Measurements from ENCODE around the gene HMG20B. TPM values are rescaled to one million over a fixed set of nuclear protein-coding genes. Genes with fewer than 3 reads are reported as not detected.

HMG20B gene
- total RNA-seq, 2 experiments from 2014 or later: 52.9 to 53.4 TPM

- Mint-ChIP-seq H3K4me3 (no peak overlapping the region), H3K9me3 (no peaks in the 10 kb centered on the region), H3K27me3 (peaks cover 8% of the 10 kb centered on the region), H3K4me1 (peaks cover 5% of the 10 kb centered on the region), H3K36me3 (ENCODE audit: low read depth) (peaks cover 6% of the 10 kb centered on the region), H3K27ac (no peak overlapping the region)
- ChIA-PET POLR2A (no interaction called here), CTCF (no interaction called here)
- no peak for DNase-seq
These were observed 39.1 kb downstream of the HMG20B start for GRCh38 chr19:3611841-3612240.

GRCh38 chr19:3612330-3612729, 39.6 kb downstream of the HMG20B start:
- CTCF ChIA-PET: no interaction called here
- DNase-seq: no peak

GRCh38 chr19:3612901-3613741, 40.4 kb downstream of the HMG20B start:
- Mint-ChIP-seq H3K27me3 (peaks cover under 1% of the 10 kb centered on the region), H3K9me3 (no peaks in the 10 kb centered on the region), H3K4me3 (no peak overlapping the region), H3K36me3 (ENCODE audit: low read depth) (peaks cover 6% of the 10 kb centered on the region), H3K4me1 (peaks cover 4% of the 10 kb centered on the region), H3K27ac (no peak overlapping the region)
- no peak for DNase-seq
- CTCF ChIA-PET: no interaction called here
- POLR2A ChIA-PET: no interaction called here

More at GRCh38 chr19:3612330-3612729, 39.6 kb downstream of the HMG20B start:
- Mint-ChIP-seq H3K27me3 (peaks cover 4% of the 10 kb centered on the region), H3K9me3 (no peaks in the 10 kb centered on the region), H3K36me3 (ENCODE audit: low read depth) (peaks cover 6% of the 10 kb centered on the region), H3K4me1 (peaks cover 5% of the 10 kb centered on the region), H3K27ac (no peak overlapping the region), H3K4me3 (no peak overlapping the region)
- POLR2A ChIA-PET: no interaction called here

GRCh38 chr19:3613818-3614661, 41.3 kb downstream of the HMG20B start:
- POLR2A ChIA-PET: no interaction called here
- H3K4me1 Mint-ChIP-seq: peaks cover 2% of the 10 kb centered on the region

GRCh38 chr19:3614858-3615505, 42.2 kb downstream of the HMG20B start:
- H3K27me3 Mint-ChIP-seq: no peaks in the 10 kb centered on the region
- peaks cover 2% of the 10 kb centered on the region for H3K4me1 Mint-ChIP-seq
- ChIA-PET CTCF (no interaction called here), POLR2A (interaction anchor here (1.0 kb wide), 1 partner anchor 59 kb away, joined by 3 read pairs; no protein-coding TSS in a partner anchor)
- H3K27ac Mint-ChIP-seq: no peak overlapping the region
- H3K36me3 Mint-ChIP-seq (ENCODE audit: low read depth): peaks cover 6% of the 10 kb centered on the region
- DNase-seq: no peak
- H3K4me3 Mint-ChIP-seq: no peak overlapping the region
- no peaks in the 10 kb centered on the region for H3K9me3 Mint-ChIP-seq

More at GRCh38 chr19:3613818-3614661, 41.3 kb downstream of the HMG20B start:
- no peak overlapping the region for H3K27ac Mint-ChIP-seq
- no peak for DNase-seq
- H3K27me3 Mint-ChIP-seq: no peaks in the 10 kb centered on the region
- no peak overlapping the region for H3K4me3 Mint-ChIP-seq
- H3K9me3 Mint-ChIP-seq: no peaks in the 10 kb centered on the region
- CTCF ChIA-PET: no interaction called here
- H3K36me3 Mint-ChIP-seq (ENCODE audit: low read depth): peaks cover 6% of the 10 kb centered on the region

- no peak overlapping the region for H3K4me3 Mint-ChIP-seq
- no peaks in the 10 kb centered on the region for H3K27me3 Mint-ChIP-seq
- no peak for DNase-seq
- ChIA-PET CTCF (no interaction called here), POLR2A (interaction anchor here (1.0 kb wide), 1 partner anchor 59 kb away, joined by 3 read pairs; no protein-coding TSS in a partner anchor)
- peaks cover 6% of the 10 kb centered on the region for H3K36me3 Mint-ChIP-seq (ENCODE audit: low read depth)
- H3K4me1 Mint-ChIP-seq: peaks cover 2% of the 10 kb centered on the region
- no peaks in the 10 kb centered on the region for H3K9me3 Mint-ChIP-seq
- no peak overlapping the region for H3K27ac Mint-ChIP-seq
These were observed 42.9 kb downstream of the HMG20B start for GRCh38 chr19:3615524-3616135.

DNA sequence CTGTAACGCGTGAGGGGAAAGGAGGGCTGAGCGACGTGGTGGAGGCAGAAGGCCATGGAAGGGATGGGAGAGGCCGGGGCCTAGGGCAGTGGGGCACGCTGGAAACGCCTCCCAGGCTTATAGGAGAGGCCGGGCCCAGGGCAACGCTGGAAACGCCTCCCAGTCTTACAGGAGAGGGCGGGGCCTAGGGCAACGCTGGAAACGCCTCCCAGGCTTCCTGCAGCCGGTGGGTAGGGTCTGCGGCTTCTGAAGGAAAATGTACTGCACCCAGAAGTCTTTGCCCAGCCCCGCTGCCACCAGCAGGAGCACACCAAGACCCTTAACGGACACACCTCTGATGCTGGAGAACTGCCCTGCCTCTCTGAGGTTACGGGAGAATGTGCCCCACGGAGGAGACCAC, 44.7 kb downstream of the HMG20B start:
- Mint-ChIP-seq H3K27me3 (no peaks in the 10 kb centered on the region), H3K27ac (no peak overlapping the region), H3K9me3 (no peaks in the 10 kb centered on the region), H3K4me3 (no peak overlapping the region), H3K4me1 (peaks cover 2% of the 10 kb centered on the region), H3K36me3 (ENCODE audit: low read depth) (no peaks in the 10 kb centered on the region)
- ChIA-PET CTCF (no interaction called here), POLR2A (no interaction called here)
- DNase-seq: no peak

- Mint-ChIP-seq H3K9me3 (no peaks in the 10 kb centered on the region), H3K4me1 (peaks cover 2% of the 10 kb centered on the region), H3K4me3 (no peak overlapping the region), H3K27ac (no peak overlapping the region), H3K27me3 (no peaks in the 10 kb centered on the region), H3K36me3 (ENCODE audit: low read depth) (no peaks in the 10 kb centered on the region)
- ChIA-PET CTCF (interaction anchor here (0.9 kb wide), 1 partner anchor 27 kb away, joined by 3 read pairs; no protein-coding TSS in a partner anchor), POLR2A (no interaction called here)
- peak; percentile 50 for DNase-seq
These were observed 45.5 kb downstream of the HMG20B start for GRCh38 chr19:3618144-3618810.

- no peak for DNase-seq
- no peaks in the 10 kb centered on the region for H3K36me3 Mint-ChIP-seq (ENCODE audit: low read depth)
- H3K4me3 Mint-ChIP-seq: no peak overlapping the region
- H3K9me3 Mint-ChIP-seq: no peaks in the 10 kb centered on the region
- H3K27me3 Mint-ChIP-seq: no peaks in the 10 kb centered on the region
- no peak overlapping the region for H3K27ac Mint-ChIP-seq
- CTCF ChIA-PET: interaction anchor here (0.9 kb wide), 1 partner anchor 28 kb away, joined by 3 read pairs; no protein-coding TSS in a partner anchor
- POLR2A ChIA-PET: no interaction called here
- peaks cover 3% of the 10 kb centered on the region for H3K4me1 Mint-ChIP-seq
These were observed 46.3 kb downstream of the HMG20B start for GRCh38 chr19:3618811-3619630.

GRCh38 chr19:3619631-3620012, 46.9 kb downstream of the HMG20B start:
- Mint-ChIP-seq H3K9me3 (no peaks in the 10 kb centered on the region), H3K27ac (no peak overlapping the region), H3K36me3 (ENCODE audit: low read depth) (no peaks in the 10 kb centered on the region), H3K4me1 (peaks cover 9% of the 10 kb centered on the region), H3K27me3 (no peaks in the 10 kb centered on the region), H3K4me3 (no peak overlapping the region)
- CTCF ChIA-PET: no interaction called here
- no peak for DNase-seq
- POLR2A ChIA-PET: no interaction called here

DNA sequence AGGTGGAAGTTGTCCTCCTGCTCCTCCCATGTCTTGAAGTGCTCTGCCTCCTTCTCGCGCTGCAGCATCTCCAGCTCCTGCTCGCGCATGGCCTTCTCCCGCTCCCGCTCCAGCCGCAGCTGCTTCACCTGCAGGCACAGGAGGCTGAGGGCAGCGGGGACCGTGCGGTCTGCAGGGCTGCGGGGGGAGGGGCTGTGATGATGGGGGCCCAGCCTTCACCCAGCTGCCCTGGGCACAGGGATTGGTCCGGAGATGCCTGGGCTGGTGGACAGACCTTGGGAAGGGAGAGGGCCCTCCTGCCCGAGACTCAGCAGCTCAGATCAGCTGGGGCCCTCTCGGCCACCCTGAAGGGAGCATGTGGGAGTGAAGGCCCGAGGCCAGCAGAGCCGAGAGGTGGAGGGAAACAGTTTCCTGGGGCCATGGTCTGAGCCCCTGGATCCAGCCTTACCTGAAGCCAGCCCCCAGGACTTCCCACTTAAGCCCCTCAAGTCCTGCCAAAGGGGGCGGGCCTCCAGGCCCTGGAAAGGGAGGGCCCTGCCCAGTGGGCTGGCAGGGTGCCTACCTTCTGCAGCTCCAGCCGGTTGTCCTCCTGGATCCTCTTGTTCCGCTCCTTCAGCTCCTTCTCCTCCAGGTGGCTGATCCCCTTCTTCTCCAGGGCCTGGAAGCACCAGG, 47.5 kb downstream of the HMG20B start:
- no peaks in the 10 kb centered on the region for H3K27me3 Mint-ChIP-seq
- ChIA-PET CTCF (no interaction called here), POLR2A (no interaction called here)
- no peak overlapping the region for H3K27ac Mint-ChIP-seq
- DNase-seq: no peak
- H3K36me3 Mint-ChIP-seq (ENCODE audit: low read depth): no peaks in the 10 kb centered on the region
- H3K4me1 Mint-ChIP-seq: peaks cover 13% of the 10 kb centered on the region
- no peak overlapping the region for H3K4me3 Mint-ChIP-seq
- no peaks in the 10 kb centered on the region for H3K9me3 Mint-ChIP-seq

All from activated CD4-positive, alpha-beta memory T cell treated with anti-CD3 and anti-CD28 coated beads, Interleukin-2, amount 10 ng/mL, durations not matched to agents 7 days and 5 days (primary cell).